PC-3 (cell line): ENCODE measurements around the gene DISC1. TPM values are rescaled to one million over a fixed set of nuclear protein-coding genes. Genes with fewer than 3 reads are reported as not detected.
"Not testable (repeated sequence)": the region's sequence is repeated elsewhere in the genome, so short reads cannot be mapped to it uniquely, and the experiment has no call there.

ENCODE experiments used
- ATAC-seq: fragments of 200-7000 bp; cut with Tn5 transposase; 2 replicates; pipeline ENCODE4 v1.9.1; 2020; ENCODE audit warnings: mild to moderate bottlenecking, moderate library complexity
- BruUV-seq: library from RNA; stranded (reverse); fragments of 400-500 nt; replicated peaks from 2 replicates; lab custom pipeline; 2021; lab: Mats Ljungman, UMichigan
- CTCF ChIA-PET: fragments of 300-600 bp; sonication (Branson Sonifier 250); formaldehyde crosslinking; loops from one replicate; lab custom pipeline; 2022; ENCODE audit warnings: antibody characterized with exemption; lab: Charles Lee
- POLR2A ChIA-PET: fragments of 300-600 bp; sonication (Branson Sonifier 250); formaldehyde crosslinking; loops from one replicate; lab custom pipeline; 2022; ENCODE audit warnings: antibody characterized with exemption; ENCODE audit not compliant: unreplicated experiment; lab: Charles Lee
- DNase-seq: peaks from one replicate; pipeline ENCODE4 v3.0.0-alpha.2; 2015
- H2AFZ ChIP-seq: fragments of 300-600 bp; sonication (generic); 2 replicates; pipeline ENCODE4 v1.6.0; 2016; ENCODE audit warnings: antibody characterized with exemption, low read length
- H3F3A ChIP-seq: fragments of 300-600 bp; sonication (generic); one replicate; pipeline ENCODE4 v1.6.0; 2017; ENCODE audit warnings: antibody characterized with exemption, low read length, control low read depth, mild to moderate bottlenecking; ENCODE audit not compliant: unreplicated experiment
- H3K27ac ChIP-seq: fragments of 300-600 bp; sonication (generic); 2 replicates; pipeline ENCODE4 v1.5.1; 2016; ENCODE audit warnings: mild to moderate bottlenecking, low read length
- H3K27me3 ChIP-seq: fragments of 300-600 bp; sonication (generic); 2 replicates; pipeline ENCODE4 v1.6.1; 2016; ENCODE audit warnings: low read length, mixed read lengths
- H3K36me3 ChIP-seq: fragments of 300-600 bp; sonication (generic); 2 replicates; pipeline ENCODE4 v1.6.1; 2016; ENCODE audit warnings: low read depth, mixed run types, low read length, mixed read lengths
- H3K4me1 ChIP-seq: fragments of 300-600 bp; sonication (generic); 2 replicates; pipeline ENCODE4 v1.5.1; 2016; ENCODE audit warnings: low read length; ENCODE audit not compliant: insufficient read depth
- H3K4me2 ChIP-seq: fragments of 300-600 bp; sonication (generic); 2 replicates; pipeline ENCODE4 v1.6.0; 2016; ENCODE audit warnings: low read length
- H3K4me3 ChIP-seq: fragments of 300-600 bp; sonication (generic); 2 replicates; pipeline ENCODE4 v1.5.1; 2016; ENCODE audit warnings: mild to moderate bottlenecking, low read length, mixed read lengths
- H3K79me2 ChIP-seq: fragments of 300-600 bp; sonication (generic); 2 replicates; pipeline ENCODE4 v1.6.1; 2017; ENCODE audit warnings: low read length, mixed read lengths
- H3K9ac ChIP-seq: fragments of 300-600 bp; sonication (generic); 2 replicates; pipeline ENCODE4 v1.6.0; 2016; ENCODE audit warnings: mild to moderate bottlenecking, low read length
- H3K9me2 ChIP-seq: fragments of 300-600 bp; sonication (generic); replicated peaks from 2 replicates; pipeline ENCODE4 v1.6.1; 2016; ENCODE audit warnings: mixed run types, low read length, mixed read lengths
- H3K9me3 ChIP-seq: fragments of 300-600 bp; sonication (generic); 2 replicates; pipeline ENCODE4 v1.6.1; 2016; ENCODE audit warnings: low read length, mixed read lengths
- H4K20me1 ChIP-seq: fragments of 300-600 bp; sonication (generic); 2 replicates; pipeline ENCODE4 v1.6.1; 2016; ENCODE audit warnings: low read length, mixed read lengths
- EZH2 ChIP-seq: fragments of 300-600 bp; sonication (generic); IDR thresholded peaks from one replicate; pipeline ENCODE4 v1.6.1; 2017; ENCODE audit warnings: antibody characterized with exemption, mild to moderate bottlenecking, low read length; ENCODE audit not compliant: unreplicated experiment
- EZH2phosphoT487 ChIP-seq: fragments of 300-600 bp; sonication (generic); IDR thresholded peaks from 2 replicates; pipeline ENCODE4 v1.6.1; 2018; ENCODE audit warnings: mild to moderate bottlenecking, antibody characterized with exemption, low read length, borderline replicate concordance
- intact Hi-C: fragments of 100-400 bp; cut with micrococcal nuclease; formaldehyde crosslinking; loops from 2 replicates; pipeline ENCODE4 v1.9.0; 2023
- total RNA-seq: library from RNA; depleted of rRNA; stranded (reverse); fragments of >200 nt; gene quantifications from 2 replicates; pipeline ENCODE4 v1.2.3, GENCODE V29; 2014
- TF ChIP-seq, protein P1 (sequence below): fragments of 300-600 bp; sonication (generic); conservative IDR thresholded peaks from 2 replicates; pipeline ENCODE4 v1.5.1; 2017; ENCODE audit warnings: antibody characterized with exemption, low read depth, mild to moderate bottlenecking, low read length

Gene DISC1
- total RNA-seq, 1 experiment from 2014 or later: 3.4 TPM

DNA sequence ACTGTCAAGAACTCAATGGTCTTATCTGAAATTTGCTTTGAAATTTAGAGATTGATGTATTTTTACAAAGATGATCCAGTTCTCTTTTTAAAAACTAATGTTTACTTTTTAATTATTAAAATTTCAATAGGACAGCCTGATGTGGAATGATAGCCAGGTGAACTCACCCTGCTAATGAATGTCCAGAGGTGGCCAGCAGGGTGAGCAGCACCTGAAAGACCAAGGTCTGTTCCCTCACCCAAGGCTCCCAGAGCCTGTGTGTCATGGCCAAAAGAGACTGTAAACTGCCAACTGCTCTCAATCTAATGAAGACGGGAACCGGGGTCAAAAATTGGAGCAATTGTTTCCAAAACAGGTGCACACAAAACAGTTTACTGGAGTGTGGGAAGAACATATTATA, 340.4 kb downstream of the DISC1 start:
- no peak overlapping the region for H2AFZ ChIP-seq
- no peak for TF ChIP-seq EZH2phosphoT487
- no peak for TF ChIP-seq EZH2
- TF ChIP-seq, protein P1, sequence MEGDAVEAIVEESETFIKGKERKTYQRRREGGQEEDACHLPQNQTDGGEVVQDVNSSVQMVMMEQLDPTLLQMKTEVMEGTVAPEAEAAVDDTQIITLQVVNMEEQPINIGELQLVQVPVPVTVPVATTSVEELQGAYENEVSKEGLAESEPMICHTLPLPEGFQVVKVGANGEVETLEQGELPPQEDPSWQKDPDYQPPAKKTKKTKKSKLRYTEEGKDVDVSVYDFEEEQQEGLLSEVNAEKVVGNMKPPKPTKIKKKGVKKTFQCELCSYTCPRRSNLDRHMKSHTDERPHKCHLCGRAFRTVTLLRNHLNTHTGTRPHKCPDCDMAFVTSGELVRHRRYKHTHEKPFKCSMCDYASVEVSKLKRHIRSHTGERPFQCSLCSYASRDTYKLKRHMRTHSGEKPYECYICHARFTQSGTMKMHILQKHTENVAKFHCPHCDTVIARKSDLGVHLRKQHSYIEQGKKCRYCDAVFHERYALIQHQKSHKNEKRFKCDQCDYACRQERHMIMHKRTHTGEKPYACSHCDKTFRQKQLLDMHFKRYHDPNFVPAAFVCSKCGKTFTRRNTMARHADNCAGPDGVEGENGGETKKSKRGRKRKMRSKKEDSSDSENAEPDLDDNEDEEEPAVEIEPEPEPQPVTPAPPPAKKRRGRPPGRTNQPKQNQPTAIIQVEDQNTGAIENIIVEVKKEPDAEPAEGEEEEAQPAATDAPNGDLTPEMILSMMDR: no peak; the same call in 1 of the 2 replicates
- no peaks in the 10 kb centered on the region for H3K79me2 ChIP-seq
- CTCF ChIA-PET: no interaction called here
- H3K36me3 ChIP-seq: no peaks in the 10 kb centered on the region
- no peaks in the 10 kb centered on the region for H4K20me1 ChIP-seq
- no TSS peak for BruUV-seq
- ATAC-seq: peak; percentile 48; the same call in 1 of the 2 replicates
- H3K4me2 ChIP-seq: no peak overlapping the region
- H3K27me3 ChIP-seq: no peaks in the 10 kb centered on the region
- POLR2A ChIA-PET: no interaction called here
- DNase-seq: peak; percentile 31
- no peaks in the 10 kb centered on the region for H3K4me1 ChIP-seq
- H3K9me3 ChIP-seq: no peaks in the 10 kb centered on the region
- H3K9ac ChIP-seq: no peak overlapping the region
- H3K9me2 ChIP-seq: no peaks in the 10 kb centered on the region
- no peaks in the 10 kb centered on the region for H3F3A ChIP-seq
- intact Hi-C loops: no loop called here
- no peak overlapping the region for H3K4me3 ChIP-seq
- no peak overlapping the region for H3K27ac ChIP-seq

DNA sequence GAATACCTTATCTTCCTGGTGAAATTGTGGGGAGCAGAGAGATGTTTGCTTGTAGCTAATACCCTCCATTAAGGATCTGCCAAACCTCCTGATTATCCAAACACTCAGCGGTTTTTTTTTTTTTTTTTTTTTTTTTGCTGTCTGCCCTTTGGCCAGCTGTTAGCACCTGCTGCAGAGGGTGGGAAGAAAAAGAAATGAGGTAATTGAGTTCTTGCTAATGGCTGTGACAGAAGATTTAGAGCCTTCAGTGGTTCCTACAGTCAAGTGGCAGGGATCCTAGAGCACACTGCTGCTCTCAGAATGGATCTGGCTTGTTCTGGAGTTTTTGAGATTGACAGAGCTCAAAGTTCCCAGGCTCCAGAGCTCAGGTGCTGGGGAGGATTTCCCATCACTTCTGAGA, 342.5 kb downstream of the DISC1 start:
- Histone ChIP-seq H3K36me3 (no peaks in the 10 kb centered on the region), H4K20me1 (no peaks in the 10 kb centered on the region), H3F3A (no peaks in the 10 kb centered on the region), H3K27ac (no peak overlapping the region), H3K79me2 (no peaks in the 10 kb centered on the region), H3K4me3 (no peak overlapping the region), H3K9ac (no peak overlapping the region), H3K4me1 (no peaks in the 10 kb centered on the region), H3K9me3 (no peaks in the 10 kb centered on the region), H3K4me2 (no peak overlapping the region), H3K27me3 (no peaks in the 10 kb centered on the region), H3K9me2 (no peaks in the 10 kb centered on the region), H2AFZ (no peak overlapping the region)
- ATAC-seq (no peak), DNase-seq (no peak)
- POLR2A ChIA-PET: interaction anchor here (0.6 kb wide), 1 partner anchor 1029 kb away, joined by 3 read pairs; no protein-coding TSS in a partner anchor
- intact Hi-C loops: no loop called here
- no TSS peak for BruUV-seq
- TF ChIP-seq EZH2: no peak
- TF ChIP-seq EZH2phosphoT487: no peak
- TF ChIP-seq, protein P1: no peak
- CTCF ChIA-PET: no interaction called here

DNA sequence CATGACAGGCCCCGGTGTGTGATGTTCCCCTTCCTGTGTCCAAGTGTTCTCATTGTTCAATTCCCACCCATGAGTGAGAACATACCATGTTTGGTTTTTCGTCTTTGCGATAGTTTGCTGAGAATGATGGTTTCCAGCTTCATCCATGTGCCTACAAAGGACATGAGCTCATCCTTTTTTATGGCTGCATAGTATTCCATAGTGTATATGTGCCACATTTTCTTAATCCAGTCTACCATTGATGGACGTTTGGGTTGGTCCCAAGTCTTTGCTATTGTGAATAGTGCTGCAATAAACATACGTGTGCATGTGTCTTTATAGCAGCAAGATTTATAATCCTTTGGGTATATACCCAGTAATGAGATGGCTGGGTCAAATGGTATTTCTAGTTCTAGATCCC, 343.2 kb downstream of the DISC1 start:
- H3K9me2 ChIP-seq, H3K27me3 ChIP-seq, DNase-seq, H3K4me3 ChIP-seq, ATAC-seq, H4K20me1 ChIP-seq, BruUV-seq, H3K27ac ChIP-seq, H3K4me2 ChIP-seq, H3K9me3 ChIP-seq, CTCF ChIA-PET, H2AFZ ChIP-seq, H3F3A ChIP-seq, H3K4me1 ChIP-seq, intact Hi-C loops, H3K9ac ChIP-seq, POLR2A ChIA-PET, H3K79me2 ChIP-seq, H3K36me3 ChIP-seq: not testable (repeated sequence)
